ENCODE measurements around the gene AQP5.

Gene AQP5

GRCh38 chr12:49932533-49933130 lies 29.0 kb upstream of the AQP5 start:
- no peak for DNase-seq

- no peak for DNase-seq
Measured at GRCh38 chr12:49933796-49934195, 27.9 kb upstream of the AQP5 start.

- no peak for DNase-seq
Measured at GRCh38 chr12:49934505-49934904, 27.2 kb upstream of the AQP5 start.

- no peak for DNase-seq
Measured at GRCh38 chr12:49936925-49937324, 24.7 kb upstream of the AQP5 start.

GRCh38 chr12:49937639-49938300 lies 23.9 kb upstream of the AQP5 start:
- DNase-seq, result no peak

GRCh38 chr12:49939307-49939706 lies 22.4 kb upstream of the AQP5 start:
- DNase-seq, result no peak

- no peak for DNase-seq
Measured at GRCh38 chr12:49939707-49940106, 22.0 kb upstream of the AQP5 start.

GRCh38 chr12:49941556-49942511 lies 19.8 kb upstream of the AQP5 start:
- DNase-seq, result no peak

- no peak for DNase-seq
Measured at GRCh38 chr12:49942512-49942893, 19.2 kb upstream of the AQP5 start.

GRCh38 chr12:49942921-49943624 lies 18.6 kb upstream of the AQP5 start:
- no peak for DNase-seq

GRCh38 chr12:49943625-49943960 lies 18.1 kb upstream of the AQP5 start:
- DNase-seq, result no peak

- no peak for DNase-seq
Measured at GRCh38 chr12:49944046-49944445, 17.6 kb upstream of the AQP5 start.

- no peak for DNase-seq
Measured at GRCh38 chr12:49944718-49945117, 17.0 kb upstream of the AQP5 start.

- peak; percentile 64 for DNase-seq
Measured at GRCh38 chr12:49945394-49946080, 16.1 kb upstream of the AQP5 start.

- DNase-seq, result no peak
Measured at GRCh38 chr12:49946086-49946485, 15.6 kb upstream of the AQP5 start.

- no peak for DNase-seq
Measured at GRCh38 chr12:49946497-49946896, 15.2 kb upstream of the AQP5 start.

GRCh38 chr12:49947593-49948226 lies 14.0 kb upstream of the AQP5 start:
- no peak for DNase-seq

GRCh38 chr12:49948866-49949845 lies 12.5 kb upstream of the AQP5 start:
- DNase-seq, result no peak

GRCh38 chr12:49949866-49950265 lies 11.8 kb upstream of the AQP5 start:
- DNase-seq, result no peak

GRCh38 chr12:49950273-49951251 lies 11.1 kb upstream of the AQP5 start, which contains the start of gene AQP2:
Gene AQP2 (plus strand): TSS chr12:49950737. CDS start chr12:49950831, 94 bp downstream.
- DNase-seq, result no peak

Measured in NCI-H774 (cell line).